ENCODE data around the gene AASS. TPM values are rescaled to one million over a fixed set of nuclear protein-coding genes. Genes with fewer than 3 reads are reported as not detected.
"Not testable (repeated sequence)": the region's sequence is repeated elsewhere in the genome, so short reads cannot be mapped to it uniquely, and the experiment has no call there.

Gene AASS
- total RNA-seq, 1 donor from 2014 or later = 264 TPM

DNA sequence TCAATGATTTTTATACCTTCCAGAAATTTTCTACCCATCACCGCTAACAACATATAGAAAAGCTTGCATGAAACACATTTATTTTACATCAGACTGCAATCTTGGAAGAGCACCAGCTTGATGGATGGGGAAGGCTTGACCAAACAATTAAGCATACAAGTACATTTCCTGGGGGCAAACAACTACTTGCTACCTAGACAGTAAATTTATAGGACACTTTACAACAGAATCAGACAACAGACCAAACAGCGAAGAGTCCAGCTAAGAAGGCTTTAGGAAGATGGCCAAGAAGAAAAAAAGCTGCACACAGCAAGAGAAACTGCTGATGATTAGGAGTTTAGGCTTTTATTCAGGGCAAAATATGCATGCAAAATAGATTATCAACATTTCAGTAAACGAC, 8.0 kb downstream of the AASS start:
- Mint-ChIP-seq H3K9me3 (no peaks in the 10 kb centered on the region), H3K4me1 (peaks cover 16% of the 10 kb centered on the region), H3K27ac (no peak overlapping the region), H3K4me3 (no peak overlapping the region), H3K36me3 (peaks cover 15% of the 10 kb centered on the region), H3K27me3 (ENCODE audit: insufficient read depth, low read depth) (peaks cover 2% of the 10 kb centered on the region)
- H3K9ac ChIP-seq = no peak overlapping the region
- peaks cover 11% of the 10 kb centered on the region for H3F3A ChIP-seq (ENCODE audit: low read depth)
- no peaks in the 10 kb centered on the region for H3K27me3 ChIP-seq
- no peak for DNase-seq (ENCODE audit: low spot score)
- H3K4me1 ChIP-seq = peaks cover 35% of the 10 kb centered on the region
- H2AFZ ChIP-seq (replicated peaks) = no peak overlapping the region
- TF ChIP-seq, protein P1, sequence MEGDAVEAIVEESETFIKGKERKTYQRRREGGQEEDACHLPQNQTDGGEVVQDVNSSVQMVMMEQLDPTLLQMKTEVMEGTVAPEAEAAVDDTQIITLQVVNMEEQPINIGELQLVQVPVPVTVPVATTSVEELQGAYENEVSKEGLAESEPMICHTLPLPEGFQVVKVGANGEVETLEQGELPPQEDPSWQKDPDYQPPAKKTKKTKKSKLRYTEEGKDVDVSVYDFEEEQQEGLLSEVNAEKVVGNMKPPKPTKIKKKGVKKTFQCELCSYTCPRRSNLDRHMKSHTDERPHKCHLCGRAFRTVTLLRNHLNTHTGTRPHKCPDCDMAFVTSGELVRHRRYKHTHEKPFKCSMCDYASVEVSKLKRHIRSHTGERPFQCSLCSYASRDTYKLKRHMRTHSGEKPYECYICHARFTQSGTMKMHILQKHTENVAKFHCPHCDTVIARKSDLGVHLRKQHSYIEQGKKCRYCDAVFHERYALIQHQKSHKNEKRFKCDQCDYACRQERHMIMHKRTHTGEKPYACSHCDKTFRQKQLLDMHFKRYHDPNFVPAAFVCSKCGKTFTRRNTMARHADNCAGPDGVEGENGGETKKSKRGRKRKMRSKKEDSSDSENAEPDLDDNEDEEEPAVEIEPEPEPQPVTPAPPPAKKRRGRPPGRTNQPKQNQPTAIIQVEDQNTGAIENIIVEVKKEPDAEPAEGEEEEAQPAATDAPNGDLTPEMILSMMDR (IDR thresholded peaks at IDR 0.05) = no peak
- TF ChIP-seq EZH2 (IDR thresholded peaks at IDR 0.05) (no peak), EZH2phosphoT487 (IDR thresholded peaks at IDR 0.05) (no peak)
- peaks cover 3% of the 10 kb centered on the region for H3K36me3 ChIP-seq
- no peaks in the 10 kb centered on the region for H3K9me3 ChIP-seq (ENCODE audit: low read depth)
- H4K20me1 ChIP-seq (ENCODE audit: low read depth) = peaks cover 84% of the 10 kb centered on the region
- peak overlapping the region; percentile 40 for H3K4me2 ChIP-seq
- no peak overlapping the region for H3K4me3 ChIP-seq
- H3K79me2 ChIP-seq (ENCODE audit: low read depth) = peaks cover 100% of the 10 kb centered on the region
- no peak overlapping the region for H3K27ac ChIP-seq

DNA sequence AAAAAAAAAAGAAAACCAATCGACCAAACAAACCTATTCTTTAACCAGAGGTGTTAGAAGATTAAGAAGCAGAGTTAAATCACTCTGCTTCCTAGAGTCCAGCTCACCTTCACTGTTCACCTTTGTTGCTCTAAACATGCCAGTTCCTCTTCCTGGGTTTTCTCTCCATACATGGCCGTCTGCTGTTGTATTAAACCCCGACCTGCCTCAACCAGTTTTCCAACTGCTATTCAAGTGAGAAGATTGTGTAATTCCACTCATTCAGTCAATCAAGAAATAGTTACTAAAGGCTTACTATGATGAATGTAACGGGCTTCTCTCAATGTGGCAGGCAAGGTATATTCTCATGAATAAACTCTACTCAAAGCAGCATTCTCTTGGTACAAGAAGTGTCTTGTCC, 8.8 kb downstream of the AASS start:
- TF ChIP-seq, protein P1 (IDR thresholded peaks at IDR 0.05) = no peak
- no peak for TF ChIP-seq EZH2 (IDR thresholded peaks at IDR 0.05)
- no peak for TF ChIP-seq EZH2phosphoT487 (IDR thresholded peaks at IDR 0.05)
- H3K4me3 ChIP-seq = no peak overlapping the region
- H2AFZ ChIP-seq (replicated peaks) = no peak overlapping the region
- H3K4me1 ChIP-seq = peaks cover 31% of the 10 kb centered on the region
- H3K4me2 ChIP-seq = no peak overlapping the region
- no peaks in the 10 kb centered on the region for H3K27me3 ChIP-seq
- H3K4me1 Mint-ChIP-seq = peaks cover 15% of the 10 kb centered on the region
- no peak overlapping the region for H3K27ac ChIP-seq
- no peaks in the 10 kb centered on the region for H3K9me3 ChIP-seq (ENCODE audit: low read depth)
- peaks cover 78% of the 10 kb centered on the region for H4K20me1 ChIP-seq (ENCODE audit: low read depth)
- H3K79me2 ChIP-seq (ENCODE audit: low read depth) = peaks cover 100% of the 10 kb centered on the region
- DNase-seq (ENCODE audit: low spot score) = no peak
- H3F3A ChIP-seq (ENCODE audit: low read depth) = peaks cover 11% of the 10 kb centered on the region
- H3K4me3 Mint-ChIP-seq = no peak overlapping the region
- H3K27me3 Mint-ChIP-seq (ENCODE audit: insufficient read depth, low read depth) = peaks cover 2% of the 10 kb centered on the region
- H3K36me3 ChIP-seq = peaks cover 11% of the 10 kb centered on the region
- H3K9me3 Mint-ChIP-seq = no peaks in the 10 kb centered on the region
- no peak overlapping the region for H3K27ac Mint-ChIP-seq
- peaks cover 15% of the 10 kb centered on the region for H3K36me3 Mint-ChIP-seq
- no peak overlapping the region for H3K9ac ChIP-seq

DNA sequence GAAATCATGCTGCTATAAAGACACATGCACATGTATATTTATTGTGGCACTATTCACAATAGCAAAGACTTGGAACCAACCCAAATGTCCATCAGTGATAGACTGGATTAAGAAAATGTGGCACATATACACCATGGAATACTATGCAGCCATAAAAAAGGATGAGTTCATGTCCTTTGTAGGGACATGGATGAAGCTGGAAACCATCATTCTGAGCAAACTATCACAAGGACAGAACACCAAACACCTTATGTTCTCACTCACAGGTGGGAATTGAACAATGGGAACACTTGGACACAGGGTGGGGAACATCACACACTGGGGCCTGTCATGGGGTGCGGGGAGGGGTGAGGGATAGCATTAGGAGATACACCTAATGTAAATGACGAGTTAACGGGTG, 9.3 kb downstream of the AASS start:
- not testable (repeated sequence) for H3K9me3 ChIP-seq (ENCODE audit: low read depth); H3K4me2 ChIP-seq; H3K9ac ChIP-seq; H3K9me3 Mint-ChIP-seq; H3K27me3 Mint-ChIP-seq (ENCODE audit: insufficient read depth, low read depth); H3K4me3 Mint-ChIP-seq; H3K27ac ChIP-seq; H3K27ac Mint-ChIP-seq; H2AFZ ChIP-seq (replicated peaks); H3K4me3 ChIP-seq; DNase-seq (ENCODE audit: low spot score); H3K27me3 ChIP-seq
- peaks cover 31% of the 10 kb centered on the region for H3K4me1 ChIP-seq
- peaks cover 15% of the 10 kb centered on the region for H3K4me1 Mint-ChIP-seq
- H3K36me3 ChIP-seq = peaks cover 14% of the 10 kb centered on the region
- peaks cover 15% of the 10 kb centered on the region for H3K36me3 Mint-ChIP-seq
- peaks cover 76% of the 10 kb centered on the region for H4K20me1 ChIP-seq (ENCODE audit: low read depth)
- peaks cover 11% of the 10 kb centered on the region for H3F3A ChIP-seq (ENCODE audit: low read depth)
- H3K79me2 ChIP-seq (ENCODE audit: low read depth) = peaks cover 100% of the 10 kb centered on the region

DNA sequence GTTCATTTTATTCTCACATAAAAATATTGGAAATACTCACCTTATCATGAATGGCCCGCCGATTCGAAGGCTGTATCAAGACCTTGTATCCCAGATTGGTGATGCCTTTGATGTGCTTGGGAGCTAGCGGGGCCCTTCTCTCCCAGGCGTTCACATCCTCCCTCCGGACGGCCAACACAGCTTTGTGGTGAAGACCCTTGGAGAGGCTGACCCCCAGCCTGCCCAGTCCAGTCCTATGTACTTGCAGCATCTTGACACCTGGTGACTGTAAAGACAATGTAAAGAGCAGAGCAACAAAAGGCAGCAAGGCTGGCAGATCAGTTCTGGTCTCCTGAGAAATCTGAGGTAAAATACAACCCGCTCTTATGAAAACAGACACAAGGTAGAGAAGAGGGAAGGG, 10.6 kb downstream of the AASS start:
- Mint-ChIP-seq H3K27me3 (ENCODE audit: insufficient read depth, low read depth) (no peaks in the 10 kb centered on the region), H3K27ac (no peak overlapping the region), H3K4me1 (peaks cover 14% of the 10 kb centered on the region), H3K4me3 (no peak overlapping the region), H3K9me3 (no peaks in the 10 kb centered on the region), H3K36me3 (peaks cover 15% of the 10 kb centered on the region)
- Histone ChIP-seq H3K4me1 (peaks cover 21% of the 10 kb centered on the region), H3K79me2 (ENCODE audit: low read depth) (peaks cover 100% of the 10 kb centered on the region), H3K27ac (peak overlapping the region; percentile 39), H3K27me3 (no peaks in the 10 kb centered on the region), H3F3A (ENCODE audit: low read depth) (peaks cover 13% of the 10 kb centered on the region), H4K20me1 (ENCODE audit: low read depth) (peaks cover 64% of the 10 kb centered on the region), H2AFZ (replicated peaks) (no peak overlapping the region), H3K4me3 (no peak overlapping the region), H3K9ac (no peak overlapping the region), H3K9me3 (ENCODE audit: low read depth) (no peaks in the 10 kb centered on the region), H3K36me3 (peaks cover 16% of the 10 kb centered on the region), H3K4me2 (no peak overlapping the region)
- TF ChIP-seq, protein P1 (IDR thresholded peaks at IDR 0.05) = no peak
- TF ChIP-seq EZH2 (IDR thresholded peaks at IDR 0.05) = no peak
- no peak for TF ChIP-seq EZH2phosphoT487 (IDR thresholded peaks at IDR 0.05)
- DNase-seq (ENCODE audit: low spot score) = no peak
